HEK293 (cell line): ENCODE data around the gene RANBP10.

Source experiments
- CTCF ChIA-PET: fragments of 350-600 bp; formaldehyde crosslinking; extraction: SDS; loops from one replicate; lab custom pipeline; 2021; ENCODE audit warnings: antibody characterized with exemption; lab: Yijun Ruan, JAX
- POLR2A ChIA-PET: fragments of 300-600 bp; formaldehyde crosslinking; extraction: SDS; loops from one replicate; lab custom pipeline; 2020; ENCODE audit warnings: antibody characterized with exemption, inconsistent platforms; lab: Yijun Ruan, JAX
- H3K27ac ChIP-seq: fragments of 200-500 bp; sonication (Bioruptor generic); 2 replicates; pipeline ENCODE4 v1.5.1; 2014; ENCODE audit warnings: low read depth, low read length, control low read depth, inconsistent platforms; ENCODE audit errors: extremely low read depth
- H3K36me3 ChIP-seq, 2 experiments: fragments of 200-500 bp in 1 of 2; sonication (Bioruptor generic) in 1 of 2; 1 replicate in 1 of 2; 2 replicates in 1 of 2; pipeline ENCODE4 v1.5.1; 2014 to 2017; ENCODE audit warnings: inconsistent platforms in 2 of 2, low read length in 2 of 2; ENCODE audit not compliant: control insufficient read depth in 2 of 2, insufficient read depth in 1 of 2
- H3K4me1 ChIP-seq: fragments of 200-500 bp; sonication (Bioruptor generic); 2 replicates; pipeline ENCODE4 v1.5.1; 2014; ENCODE audit warnings: mild to moderate bottlenecking, low read length, inconsistent platforms; ENCODE audit not compliant: control insufficient read depth, insufficient read depth
- H3K4me3 ChIP-seq: 2 replicates; pipeline ENCODE4 v1.5.1; 2011; ENCODE audit warnings: low read depth, mild to moderate bottlenecking, control low read depth, low read length, moderate library complexity
- H3K9me3 ChIP-seq: fragments of 200-500 bp; sonication (Bioruptor generic); 2 replicates; pipeline ENCODE4 v1.5.1; 2014; ENCODE audit warnings: low read depth, low read length, inconsistent platforms; ENCODE audit not compliant: control insufficient read depth, insufficient read depth
- KLF10 ChIP-seq: fragments of 450-650 bp; IDR thresholded peaks from 2 replicates; pipeline ENCODE4 v1.5.1; 2018; ENCODE audit warnings: missing biosample characterization, mild to moderate bottlenecking, missing genetic modification characterization
- REST ChIP-seq: fragments of 450-650 bp; formaldehyde crosslinking; IDR thresholded peaks from 2 replicates; pipeline ENCODE4 v1.5.1; 2016; ENCODE audit warnings: missing biosample characterization, missing genetic modification characterization
- SP3 ChIP-seq: fragments of 450-650 bp; formaldehyde crosslinking; IDR thresholded peaks from 2 replicates; pipeline ENCODE4 v1.5.1; 2016; ENCODE audit warnings: missing biosample characterization, missing genetic modification characterization
- ZBTB49 ChIP-seq: fragments of 450-650 bp; formaldehyde crosslinking; IDR thresholded peaks from 2 replicates; pipeline ENCODE4 v1.5.1; 2016; ENCODE audit warnings: missing biosample characterization, missing genetic modification characterization, low read depth
- ZFP69B ChIP-seq: fragments of 450-650 bp; formaldehyde crosslinking; IDR thresholded peaks from 2 replicates; pipeline ENCODE4 v1.5.1; 2016; ENCODE audit warnings: missing biosample characterization, missing genetic modification characterization
- ZIC2 ChIP-seq: fragments of 450-650 bp; formaldehyde crosslinking; IDR thresholded peaks from 2 replicates; pipeline ENCODE4 v1.5.1; 2016; ENCODE audit warnings: missing biosample characterization, missing genetic modification characterization
- ZNF10 ChIP-seq: fragments of 450-650 bp; formaldehyde crosslinking; IDR thresholded peaks from 2 replicates; pipeline ENCODE4 v1.5.1; 2017; ENCODE audit warnings: missing biosample characterization, missing genetic modification characterization
- ZNF19 ChIP-seq: fragments of 450-650 bp; formaldehyde crosslinking; IDR thresholded peaks from 2 replicates; pipeline ENCODE4; 2016; ENCODE audit warnings: missing biosample characterization, missing genetic modification characterization, low read depth
- ZNF202 ChIP-seq: fragments of 450-650 bp; formaldehyde crosslinking; IDR thresholded peaks from 2 replicates; pipeline ENCODE4 v1.5.1; 2016; ENCODE audit warnings: missing biosample characterization, missing genetic modification characterization, borderline replicate concordance
- ZNF23 ChIP-seq: fragments of 450-650 bp; formaldehyde crosslinking; IDR thresholded peaks from 2 replicates; pipeline ENCODE4 v1.5.1; 2016; ENCODE audit warnings: missing biosample characterization, missing genetic modification characterization, borderline replicate concordance
- ZNF274 ChIP-seq, 2 experiments: fragments of 200-500 bp in 1 of 2; fragments of 450-650 bp in 1 of 2; sonication (Bioruptor generic) in 1 of 2; formaldehyde crosslinking in 1 of 2; IDR thresholded peaks; 2 replicates each; pipeline versions ENCODE4 v1.5.1 to v1.6.1; 2014 to 2016; ENCODE audit warnings: borderline replicate concordance in 1 of 2, inconsistent platforms in 1 of 2, low read length in 1 of 2, missing biosample characterization in 1 of 2, missing genetic modification characterization in 1 of 2
- ZNF324 ChIP-seq: fragments of 450-650 bp; formaldehyde crosslinking; IDR thresholded peaks from 2 replicates; pipeline ENCODE4 v1.5.1; 2016; ENCODE audit warnings: missing biosample characterization, missing genetic modification characterization
- ZNF366 ChIP-seq: fragments of 450-650 bp; formaldehyde crosslinking; conservative IDR thresholded peaks from 2 replicates; pipeline ENCODE4 v1.5.1; 2016; ENCODE audit warnings: missing biosample characterization, missing genetic modification characterization
- ZNF394 ChIP-seq: fragments of 450-650 bp; formaldehyde crosslinking; IDR thresholded peaks from 2 replicates; pipeline ENCODE4 v1.5.1; 2016; ENCODE audit warnings: missing biosample characterization, missing genetic modification characterization, mild to moderate bottlenecking, moderate library complexity, borderline replicate concordance
- ZNF501 ChIP-seq: fragments of 450-650 bp; formaldehyde crosslinking; IDR thresholded peaks from 2 replicates; pipeline ENCODE4 v1.5.1; 2016; ENCODE audit warnings: missing biosample characterization, missing genetic modification characterization
- ZNF610 ChIP-seq: fragments of 450-650 bp; formaldehyde crosslinking; IDR thresholded peaks from 2 replicates; pipeline ENCODE4 v1.5.1; 2016; ENCODE audit warnings: missing biosample characterization, missing genetic modification characterization, borderline replicate concordance
- ZNF626 ChIP-seq: fragments of 450-650 bp; sonication (Bioruptor Pico); formaldehyde crosslinking; IDR thresholded peaks from 2 replicates; pipeline ENCODE4 v1.5.1; 2018; ENCODE audit warnings: missing biosample characterization, missing genetic modification characterization, inconsistent platforms
- ZNF692 ChIP-seq: fragments of 450-650 bp; formaldehyde crosslinking; IDR thresholded peaks from 2 replicates; pipeline ENCODE4 v1.5.1; 2016; ENCODE audit warnings: missing biosample characterization, missing genetic modification characterization
- ZNF830 ChIP-seq: fragments of 450-650 bp; IDR thresholded peaks from 2 replicates; pipeline ENCODE4 v1.5.0; 2018; ENCODE audit warnings: missing biosample characterization, missing genetic modification characterization, low read depth, mild to moderate bottlenecking, moderate library complexity
- ZSCAN23 ChIP-seq: fragments of 450-650 bp; formaldehyde crosslinking; IDR thresholded peaks from 2 replicates; pipeline ENCODE4 v1.5.1; 2016; ENCODE audit warnings: missing biosample characterization, missing genetic modification characterization
- ZSCAN30 ChIP-seq: fragments of 450-650 bp; IDR thresholded peaks from 2 replicates; pipeline ENCODE4 v1.5.1; 2018; ENCODE audit warnings: missing biosample characterization, mild to moderate bottlenecking, missing genetic modification characterization, moderate library complexity

The RANBP10 gene

GRCh38 chr16:67675579-67675935, 130.8 kb downstream of the RANBP10 start:
- POLR2A ChIA-PET = no interaction called here
- CTCF ChIA-PET = no interaction called here
- 0 out of 2 replicates have a peak, but pooled peaks cover 3% of the 10 kb centered on the region for H3K4me1 ChIP-seq
- H3K36me3 ChIP-seq = peaks cover 0 to 20% of the 10 kb centered on the region in 2 experiments; a peak in 1 of 3 replicates
- H3K9me3 ChIP-seq = no peaks in the 10 kb centered on the region
- H3K4me3 ChIP-seq = no peak overlapping the region
- no peak overlapping the region for H3K27ac ChIP-seq
- TF ChIP-seq SP3 = no peak
- no peak for TF ChIP-seq ZBTB49
- no peak for TF ChIP-seq KLF10 (tag by site-specific recombination)
- no peak for TF ChIP-seq ZSCAN30 (tag by site-specific recombination)
- no peak for TF ChIP-seq ZNF626
- TF ChIP-seq REST (tag by site-specific recombination) = no peak
- no peak for TF ChIP-seq ZNF394 (tag by site-specific recombination)
- no peak for TF ChIP-seq ZNF10 (tag by site-specific recombination)
- TF ChIP-seq ZNF19 = no peak
- no peak for TF ChIP-seq ZNF274 (IDR thresholded peaks at IDR 0.05; ENCODE audit: low read length)
- TF ChIP-seq ZNF274 (tag by site-specific recombination; IDR thresholded peaks at IDR 0.05; ENCODE audit: borderline replicate concordance) = no peak
- TF ChIP-seq ZSCAN23 (tag by site-specific recombination) = no peak
- no peak for TF ChIP-seq ZNF202 (tag by site-specific recombination)
- TF ChIP-seq ZIC2 (tag by site-specific recombination) = no peak
- TF ChIP-seq ZNF830 (tag by site-specific recombination) = no peak
- no peak for TF ChIP-seq ZNF324
- TF ChIP-seq, all 188 proteins: peak for 0

- no peak overlapping the region for H3K27ac ChIP-seq
- CTCF ChIA-PET = interaction anchor here (0.6 to 1.3 kb wide), 4 partner anchors 39 to 209 kb away, joined by 3 to 4 read pairs (median 3); partner anchors contain the start of gene NRN1L
These were observed 131.3 kb downstream of the RANBP10 start for GRCh38 chr16:67674851-67675578.

More at GRCh38 chr16:67674851-67675578, 131.3 kb downstream of the RANBP10 start:
- TF ChIP-seq ZNF501 (tag by site-specific recombination) (no peak), ZNF692 (tag by site-specific recombination) (no peak), ZNF366 (tag by site-specific recombination) (no peak), ZNF23 (tag by site-specific recombination) (no peak), ZFP69B (tag by site-specific recombination) (no peak), ZSCAN30 (tag by site-specific recombination) (no peak), ZSCAN23 (tag by site-specific recombination) (no peak), ZNF610 (tag by site-specific recombination) (no peak)
- TF ChIP-seq, all 188 proteins: peak for 0
- Histone ChIP-seq H3K4me3 (no peak overlapping the region), H3K4me1 (0 out of 2 replicates have a peak, but pooled peaks cover 3% of the 10 kb centered on the region), H3K36me3 (peaks cover 0 to 18% of the 10 kb centered on the region in 2 experiments; a peak in 1 of 3 replicates), H3K9me3 (no peaks in the 10 kb centered on the region)
- POLR2A ChIA-PET = no interaction called here
